Activated T-cell treated with anti-CD3 and anti-CD28 coated beads for 1 hour (primary cell): ENCODE data around the gene CENPP.

Experiments used
- DNase-seq: peaks from one replicate; pipeline ENCODE4 v3.0.0-alpha.2; 2020; ENCODE audit warnings: low read depth

Gene CENPP

GRCh38 chr9:92639124-92639523 is 313.4 kb downstream of the CENPP start:
- no peak for DNase-seq

GRCh38 chr9:92639791-92640271 is 314.1 kb downstream of the CENPP start:
- DNase-seq = no peak

- no peak for DNase-seq
Observed at GRCh38 chr9:92640398-92641091, 314.8 kb downstream of the CENPP start.

- no peak for DNase-seq
Observed at GRCh38 chr9:92641092-92641809, 315.5 kb downstream of the CENPP start.

- no peak for DNase-seq
Observed at GRCh38 chr9:92642041-92642451, 316.3 kb downstream of the CENPP start.

GRCh38 chr9:92642564-92642963 is 316.8 kb downstream of the CENPP start:
- no peak for DNase-seq

GRCh38 chr9:92644278-92644677 is 318.5 kb downstream of the CENPP start:
- no peak for DNase-seq

GRCh38 chr9:92645041-92645440 is 319.3 kb downstream of the CENPP start:
- DNase-seq = no peak

- DNase-seq = no peak
Observed at GRCh38 chr9:92647671-92648473, 322.1 kb downstream of the CENPP start.

GRCh38 chr9:92648474-92648971 is 322.8 kb downstream of the CENPP start:
- no peak for DNase-seq

- no peak for DNase-seq
Observed at GRCh38 chr9:92649007-92649406, 323.3 kb downstream of the CENPP start.

- DNase-seq = no peak
Observed at GRCh38 chr9:92650296-92650695, 324.5 kb downstream of the CENPP start.

- no peak for DNase-seq
Observed at GRCh38 chr9:92650839-92651621, 325.3 kb downstream of the CENPP start.

GRCh38 chr9:92652461-92652860 is 326.7 kb downstream of the CENPP start:
- DNase-seq = no peak

- DNase-seq = no peak
Observed at GRCh38 chr9:92654481-92655301, 328.9 kb downstream of the CENPP start.

GRCh38 chr9:92655366-92655765 is 329.6 kb downstream of the CENPP start:
- no peak for DNase-seq

GRCh38 chr9:92655896-92656536 is 330.3 kb downstream of the CENPP start:
- DNase-seq = no peak

GRCh38 chr9:92656537-92656925 is 330.8 kb downstream of the CENPP start:
- DNase-seq = no peak

GRCh38 chr9:92657296-92658094 is 331.7 kb downstream of the CENPP start:
- no peak for DNase-seq
